Gastrocnemius medialis (tissue), 4 donors: ENCODE results near the gene TLDC2.

ENCODE experiments used
- CTCF ChIP-seq, 5 experiments: fragments of 450-650 bp in 3 of 5; fragments of 200-600 bp in 2 of 5; sonication (generic) in 2 of 5; IDR thresholded peaks in 4 of 5; conservative IDR thresholded peaks in 1 of 5; 1 replicate in 4 of 5; 2 replicates in 1 of 5; pipeline ENCODE4 v1.5.1; 2016 to 2019; ENCODE audit warnings: antibody characterized with exemption in 5 of 5, mild to moderate bottlenecking in 3 of 5, moderate library complexity in 3 of 5
- POLR2A ChIP-seq, 2 donors: fragments of 450-650 bp; IDR thresholded peaks; one replicate each; pipeline ENCODE4 v1.6.1; 2017; ENCODE audit warnings: antibody characterized with exemption in 2 of 2, mild to moderate bottlenecking in 2 of 2, moderate library complexity in 2 of 2

DNA sequence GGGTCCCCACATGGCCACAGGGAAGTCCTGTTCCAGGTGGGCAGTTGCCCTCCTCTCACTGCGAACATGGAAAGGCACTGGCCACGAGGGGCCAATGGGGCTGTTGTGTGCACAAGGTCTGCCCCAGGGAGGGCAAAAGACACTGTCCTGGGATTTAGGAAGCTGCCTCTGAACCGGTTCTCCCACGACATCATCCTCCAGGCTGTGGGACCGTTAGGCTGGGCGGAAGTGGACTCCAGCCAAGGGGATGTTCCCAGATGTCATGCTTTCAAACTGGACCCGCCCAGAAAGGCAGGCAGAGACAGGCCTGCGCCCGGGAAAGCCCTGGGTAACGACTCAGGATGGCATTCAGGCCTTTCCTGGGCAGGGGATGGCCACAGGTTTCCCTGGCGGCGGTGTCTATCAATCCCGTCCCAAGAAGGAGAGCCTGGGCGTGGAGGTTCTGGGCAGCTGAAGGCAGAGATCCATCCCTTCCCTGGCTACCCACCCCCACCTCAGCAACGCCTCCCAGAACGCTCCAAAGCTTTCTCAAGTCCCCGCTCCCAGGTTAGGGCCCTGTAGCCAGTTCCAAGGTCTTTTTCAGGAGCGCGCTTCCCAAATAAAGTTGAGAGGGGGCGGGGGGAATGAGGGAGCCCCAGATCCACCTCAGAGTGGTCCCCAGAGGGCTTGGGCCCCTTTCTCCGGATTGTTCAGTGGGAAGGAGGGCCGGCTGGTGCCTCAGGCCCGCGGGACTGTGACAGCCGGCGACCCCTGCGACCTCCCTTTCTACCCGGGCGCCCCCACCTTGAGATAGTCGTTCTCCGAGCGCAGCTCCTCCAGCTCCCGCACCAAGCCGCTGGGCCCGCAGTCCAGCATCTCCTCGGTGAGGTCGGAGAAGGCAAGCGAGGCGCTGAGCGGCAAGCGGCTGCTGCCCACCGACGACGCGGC lies 13.8 kb upstream of the TLDC2 start:
- TF ChIP-seq POLR2A (IDR thresholded peaks at IDR 0.05) (peak; percentile 53 to 73), CTCF (IDR thresholded peaks at IDR 0.05 in 4 of 5, conservative IDR thresholded peaks at IDR 0.05 in 1 of 5) (no peak)
